ENCODE results near the gene ZFP62. TPM values are rescaled to one million over a fixed set of nuclear protein-coding genes. Genes with fewer than 3 reads are reported as not detected.

The ZFP62 gene
- total and polyA plus RNA-seq, 7 donors, result 12.9 to 34.6 (median 22.2) TPM

- Histone ChIP-seq H3K27ac (no peak overlapping the region), H3K4me3 (no peak overlapping the region), H3K4me1 (no peaks in the 10 kb centered on the region), H3K9me3 (no peaks in the 10 kb centered on the region), H3K27me3 (no peaks in the 10 kb centered on the region), H3K36me3 (peaks cover 0 to 29% (median 7%) of the 10 kb centered on the region in 4 donors)
- intact Hi-C loops (cut with DNase I), result no loop called here
- 95 to 96% methylated on average over 3 of the region's 3 CpGs for WGBS, 2 donors
- TF ChIP-seq POLR2AphosphoS5 (IDR thresholded peaks at IDR 0.05) (no peak), CTCF (IDR thresholded peaks at IDR 0.05) (no peak), EP300 (IDR thresholded peaks at IDR 0.05) (no peak), POLR2A (IDR thresholded peaks at IDR 0.05) (no peak)
- DNase-seq, result no peak
These were observed 21.1 kb downstream of the ZFP62 start for GRCh38 chr5:180839935-180840334.

GRCh38 chr5:180839227-180839626 lies 21.8 kb downstream of the ZFP62 start:
- Histone ChIP-seq H3K36me3 (peaks cover 0 to 36% (median 13%) of the 10 kb centered on the region in 4 donors), H3K4me1 (no peaks in the 10 kb centered on the region), H3K27me3 (no peaks in the 10 kb centered on the region), H3K4me3 (no peak overlapping the region), H3K27ac (no peak overlapping the region), H3K9me3 (no peaks in the 10 kb centered on the region)
- TF ChIP-seq POLR2A (IDR thresholded peaks at IDR 0.05), result no peak
- no peak for TF ChIP-seq EP300 (IDR thresholded peaks at IDR 0.05)
- no peak for TF ChIP-seq POLR2AphosphoS5 (IDR thresholded peaks at IDR 0.05)
- TF ChIP-seq CTCF (IDR thresholded peaks at IDR 0.05), result no peak
- intact Hi-C loops (cut with DNase I), result no loop called here
- WGBS, 2 donors, result 98 to 99% methylated on average over 2 of the region's 2 CpGs
- DNase-seq, result no peak

GRCh38 chr5:180837478-180837877 lies 23.6 kb downstream of the ZFP62 start:
- no peak for DNase-seq
- Histone ChIP-seq H3K4me3 (no peak overlapping the region), H3K27me3 (no peaks in the 10 kb centered on the region), H3K9me3 (no peaks in the 10 kb centered on the region), H3K4me1 (peaks cover 0 to 10% (median 8%) of the 10 kb centered on the region in 4 donors), H3K36me3 (peaks cover 0 to 39% (median 13%) of the 10 kb centered on the region in 4 donors), H3K27ac (no peak overlapping the region)
- TF ChIP-seq POLR2A (IDR thresholded peaks at IDR 0.05), result no peak
- no peak for TF ChIP-seq EP300 (IDR thresholded peaks at IDR 0.05)
- TF ChIP-seq CTCF (IDR thresholded peaks at IDR 0.05), result no peak
- TF ChIP-seq POLR2AphosphoS5 (IDR thresholded peaks at IDR 0.05), result no peak
- intact Hi-C loops (cut with DNase I), result no loop called here
- 97 to 98% methylated on average over 4 of the region's 4 CpGs for WGBS, 2 donors

- Histone ChIP-seq H3K4me3 (peak overlapping the region in 2 of 4 donors; percentile 83 to 93), H3K27ac (peak overlapping the region in 2 of 4 donors; percentile 96 to 100), H3K27me3 (no peaks in the 10 kb centered on the region), H3K36me3 (peaks cover 0 to 43% (median 12%) of the 10 kb centered on the region in 4 donors), H3K9me3 (no peaks in the 10 kb centered on the region), H3K4me1 (peaks cover 0 to 34% (median 25%) of the 10 kb centered on the region in 4 donors)
- TF ChIP-seq POLR2AphosphoS5 (IDR thresholded peaks at IDR 0.05), result no peak
- TF ChIP-seq EP300 (IDR thresholded peaks at IDR 0.05), result no peak
- no peak for TF ChIP-seq POLR2A (IDR thresholded peaks at IDR 0.05)
- TF ChIP-seq CTCF (IDR thresholded peaks at IDR 0.05), result no peak
- DNase-seq, result no peak
- WGBS, 2 donors, result 54 to 76% methylated on average over 2 of the region's 2 CpGs
- intact Hi-C loops (cut with DNase I), result loop anchor here (1.0 kb wide), 1 partner anchor 48 kb away; no protein-coding TSS in a partner anchor
These were observed 28.4 kb downstream of the ZFP62 start for GRCh38 chr5:180832638-180833068.

All from sigmoid colon (tissue), 7 donors.